HepG2 (cell line): ENCODE data around the gene ZNF844. TPM values are rescaled to one million over a fixed set of nuclear protein-coding genes. Genes with fewer than 3 reads are reported as not detected.

Source experiments
- CCDC6 ChIP-seq: sonication (generic); formaldehyde crosslinking; IDR thresholded peaks from 2 replicates; pipeline ENCODE4 v1.8.1; 2022; ENCODE audit warnings: mild to moderate bottlenecking, missing genetic modification reagents, moderate library complexity
- FOSL2 ChIP-seq: sonication (generic); formaldehyde crosslinking; IDR thresholded peaks from 2 replicates; pipeline ENCODE4 v1.4.0; 2020; ENCODE audit warnings: missing genetic modification reagents
- HNRNPLL ChIP-seq: fragments of 200-400 bp; formaldehyde crosslinking; IDR thresholded peaks from 2 replicates; pipeline ENCODE4 v1.6.1; 2017; ENCODE audit warnings: mild to moderate bottlenecking, low read depth, low read length; ENCODE audit not compliant: poor library complexity, severe bottlenecking
- HOXD1 ChIP-seq: sonication (generic); formaldehyde crosslinking; IDR thresholded peaks from 2 replicates; pipeline ENCODE4 v1.5.0; 2020; ENCODE audit warnings: missing genetic modification reagents
- KAT8 ChIP-seq: IDR thresholded peaks from 2 replicates; pipeline ENCODE4 v1.6.1; 2016; ENCODE audit warnings: missing genetic modification reagents, missing compliant biosample characterization
- MAZ ChIP-seq, 2 experiments: sonication (generic) in 1 of 2; formaldehyde crosslinking in 1 of 2; IDR thresholded peaks; 2 replicates each; pipeline versions ENCODE4 v1.5.0 to v1.6.1; 2012 to 2020; ENCODE audit warnings: low read depth in 2 of 2, mild to moderate bottlenecking in 2 of 2, borderline replicate concordance in 1 of 2, improper control_type of control experiment in 1 of 2, low read length in 1 of 2, missing genetic modification reagents in 1 of 2, moderate library complexity in 1 of 2
- MTA1 ChIP-seq: sonication (generic); formaldehyde crosslinking; IDR thresholded peaks from 2 replicates; pipeline ENCODE4 v1.4.0; 2020; ENCODE audit warnings: missing genetic modification reagents, mild to moderate bottlenecking, borderline replicate concordance
- NAIF1 ChIP-seq: sonication (generic); formaldehyde crosslinking; IDR thresholded peaks from 2 replicates; pipeline ENCODE4 v1.5.0; 2020; ENCODE audit warnings: mild to moderate bottlenecking, missing genetic modification reagents, borderline replicate concordance
- NFE2L2 ChIP-seq: fragments of 150-350 bp; IDR thresholded peaks from 2 replicates; pipeline ENCODE4 v1.6.1; 2014; ENCODE audit warnings: low read length
- POLR2AphosphoS5 ChIP-seq: IDR thresholded peaks from 2 replicates; pipeline ENCODE4 v1.6.1; 2012; ENCODE audit warnings: low read depth, low read length
- RFX5 ChIP-seq: IDR thresholded peaks from 2 replicates; pipeline ENCODE4 v1.6.1; 2011; ENCODE audit warnings: low read depth, low read length, improper control_type of control experiment
- ZNF160 ChIP-seq: sonication (generic); formaldehyde crosslinking; IDR thresholded peaks from 2 replicates; pipeline ENCODE4 v1.8.0; 2022; ENCODE audit warnings: mild to moderate bottlenecking, inconsistent platforms, missing genetic modification reagents
- ZNF235 ChIP-seq: sonication (generic); formaldehyde crosslinking; IDR thresholded peaks from 2 replicates; pipeline ENCODE4 v1.8.1; 2023; ENCODE audit warnings: mild to moderate bottlenecking, missing genetic modification reagents, borderline replicate concordance
- polyA plus RNA-seq, 8 experiments: library from polyadenylated mRNA; depleted of rRNA in 3 of 8; stranded (reverse) in 7 of 8; unstranded in 1 of 8; fragments of >200 nt; fragmentation: Illumina TruSeq in 4 of 8; extraction: Trizol in 4 of 8; gene quantifications; 2 replicates each; pipeline versions ENCODE4 v1.2.1 to v1.2.3, GENCODE V29; 2011 to 2016; ENCODE audit warnings: low read depth in 4 of 8, missing spikeins in 1 of 8, mixed read lengths in 1 of 8; ENCODE audit not compliant: insufficient read depth in 1 of 8
- total RNA-seq, 5 experiments: library from RNA; depleted of rRNA; stranded (reverse); fragments of >200 nt; fragmentation: Illumina TruSeq; extraction: Trizol; gene quantifications; 2 replicates each; pipeline ENCODE4 v1.2.3, GENCODE V29; 2016; ENCODE audit warnings: low read depth in 1 of 5
- TF ChIP-seq, protein P1 (sequence below): sonication (generic); formaldehyde crosslinking; IDR thresholded peaks from 2 replicates; pipeline ENCODE4 v1.9.0; 2021; ENCODE audit warnings: missing genetic modification reagents, borderline replicate concordance
- TF ChIP-seq, protein P2 (sequence below): sonication (generic); IDR thresholded peaks from 2 replicates; pipeline ENCODE4 v1.6.1; 2016; ENCODE audit warnings: low read depth, borderline replicate concordance
- TF ChIP-seq, protein P3 (sequence below): sonication (generic); formaldehyde crosslinking; IDR thresholded peaks from 2 replicates; pipeline ENCODE4 v1.4.0; 2020; ENCODE audit warnings: missing genetic modification reagents
- TF ChIP-seq, protein P4 (sequence below): sonication (generic); formaldehyde crosslinking; IDR thresholded peaks from 2 replicates; pipeline ENCODE4 v1.8.0; 2022; ENCODE audit warnings: mild to moderate bottlenecking, missing genetic modification reagents
- TF ChIP-seq, protein P5 (sequence below): sonication (generic); formaldehyde crosslinking; IDR thresholded peaks from 2 replicates; pipeline ENCODE4 v1.8.0; 2022; ENCODE audit warnings: missing genetic modification reagents, mild to moderate bottlenecking, inconsistent platforms, borderline replicate concordance
- TF ChIP-seq, protein P6 (sequence below): sonication (generic); formaldehyde crosslinking; conservative IDR thresholded peaks from 2 replicates; pipeline ENCODE4 v1.4.0; 2020; ENCODE audit warnings: missing genetic modification reagents

The ZNF844 gene
- total and polyA plus RNA-seq, 2 of the 13 experiments (the other 11 are each of a cell fraction or from before 2014, with no cell fraction given): 1.0 to 3.2 TPM

DNA sequence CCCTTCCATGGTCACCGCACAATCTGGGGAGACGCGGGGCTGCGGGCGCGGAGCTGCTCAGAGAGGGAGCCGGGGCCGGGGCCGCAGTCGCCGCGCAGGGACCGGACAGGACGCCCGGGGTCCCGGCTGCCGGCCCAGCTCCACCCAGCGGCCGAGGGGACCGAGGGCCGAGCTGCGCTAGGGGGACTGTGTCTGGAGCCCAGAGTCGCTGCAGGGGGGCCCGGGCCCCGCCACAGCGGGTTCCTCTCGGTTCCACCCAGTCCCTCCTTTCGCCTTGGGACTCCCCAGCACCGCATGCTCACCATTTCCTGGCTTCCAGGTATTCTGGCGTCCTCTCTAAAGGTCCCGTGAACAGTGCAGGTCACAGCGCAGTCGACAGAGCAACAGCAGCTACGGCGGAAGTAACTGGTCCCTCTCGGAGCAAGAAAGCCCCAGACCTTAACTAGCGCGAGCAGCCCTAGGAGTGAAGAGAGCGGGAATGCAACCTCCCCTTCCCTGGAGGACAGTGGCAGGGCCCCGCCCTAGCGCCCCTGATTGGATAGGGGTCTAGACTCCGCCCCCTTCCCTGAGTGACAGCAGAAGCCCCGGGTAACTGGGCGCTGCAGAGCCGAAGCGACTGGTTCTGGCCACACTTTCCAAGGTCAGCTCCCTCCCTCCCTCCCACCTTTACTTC is 11.9 kb upstream of the ZNF844 start, which contains the start of gene ZNF878 (continued):
- TF ChIP-seq, protein P1, sequence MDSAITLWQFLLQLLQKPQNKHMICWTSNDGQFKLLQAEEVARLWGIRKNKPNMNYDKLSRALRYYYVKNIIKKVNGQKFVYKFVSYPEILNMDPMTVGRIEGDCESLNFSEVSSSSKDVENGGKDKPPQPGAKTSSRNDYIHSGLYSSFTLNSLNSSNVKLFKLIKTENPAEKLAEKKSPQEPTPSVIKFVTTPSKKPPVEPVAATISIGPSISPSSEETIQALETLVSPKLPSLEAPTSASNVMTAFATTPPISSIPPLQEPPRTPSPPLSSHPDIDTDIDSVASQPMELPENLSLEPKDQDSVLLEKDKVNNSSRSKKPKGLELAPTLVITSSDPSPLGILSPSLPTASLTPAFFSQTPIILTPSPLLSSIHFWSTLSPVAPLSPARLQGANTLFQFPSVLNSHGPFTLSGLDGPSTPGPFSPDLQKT (CRISPR knock-in tag): 0 out of 2 replicates have a peak, but pooled peaks have one; percentile 9
- TF ChIP-seq MAZ (IDR thresholded peaks at IDR 0.05; ENCODE audit: borderline replicate concordance, low read depth, low read length): no peak; the same call in 1 of the 2 replicates
- TF ChIP-seq MAZ (CRISPR knock-in tag; IDR thresholded peaks at IDR 0.05; ENCODE audit: low read depth): peak; percentile 90
- peak; percentile 14; the same call in 1 of the 2 replicates for TF ChIP-seq RFX5
- TF ChIP-seq, protein P2, sequence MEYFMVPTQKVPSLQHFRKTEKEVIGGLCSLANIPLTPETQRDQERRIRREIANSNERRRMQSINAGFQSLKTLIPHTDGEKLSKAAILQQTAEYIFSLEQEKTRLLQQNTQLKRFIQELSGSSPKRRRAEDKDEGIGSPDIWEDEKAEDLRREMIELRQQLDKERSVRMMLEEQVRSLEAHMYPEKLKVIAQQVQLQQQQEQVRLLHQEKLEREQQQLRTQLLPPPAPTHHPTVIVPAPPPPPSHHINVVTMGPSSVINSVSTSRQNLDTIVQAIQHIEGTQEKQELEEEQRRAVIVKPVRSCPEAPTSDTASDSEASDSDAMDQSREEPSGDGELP: peak; percentile 26; the same call in 1 of the 2 replicates
- TF ChIP-seq, protein P3, sequence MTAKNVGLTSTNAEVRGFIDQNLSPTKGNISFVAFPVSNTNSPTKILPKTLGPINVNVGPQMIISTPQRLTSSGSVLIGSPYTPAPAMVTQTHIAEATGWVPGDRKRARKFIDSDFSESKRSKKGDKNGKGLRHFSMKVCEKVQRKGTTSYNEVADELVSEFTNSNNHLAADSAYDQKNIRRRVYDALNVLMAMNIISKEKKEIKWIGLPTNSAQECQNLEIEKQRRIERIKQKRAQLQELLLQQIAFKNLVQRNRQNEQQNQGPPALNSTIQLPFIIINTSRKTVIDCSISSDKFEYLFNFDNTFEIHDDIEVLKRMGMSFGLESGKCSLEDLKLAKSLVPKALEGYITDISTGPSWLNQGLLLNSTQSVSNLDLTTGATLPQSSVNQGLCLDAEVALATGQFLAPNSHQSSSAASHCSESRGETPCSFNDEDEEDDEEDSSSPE (CRISPR knock-in tag): peak; percentile 89
- TF ChIP-seq, protein P4, sequence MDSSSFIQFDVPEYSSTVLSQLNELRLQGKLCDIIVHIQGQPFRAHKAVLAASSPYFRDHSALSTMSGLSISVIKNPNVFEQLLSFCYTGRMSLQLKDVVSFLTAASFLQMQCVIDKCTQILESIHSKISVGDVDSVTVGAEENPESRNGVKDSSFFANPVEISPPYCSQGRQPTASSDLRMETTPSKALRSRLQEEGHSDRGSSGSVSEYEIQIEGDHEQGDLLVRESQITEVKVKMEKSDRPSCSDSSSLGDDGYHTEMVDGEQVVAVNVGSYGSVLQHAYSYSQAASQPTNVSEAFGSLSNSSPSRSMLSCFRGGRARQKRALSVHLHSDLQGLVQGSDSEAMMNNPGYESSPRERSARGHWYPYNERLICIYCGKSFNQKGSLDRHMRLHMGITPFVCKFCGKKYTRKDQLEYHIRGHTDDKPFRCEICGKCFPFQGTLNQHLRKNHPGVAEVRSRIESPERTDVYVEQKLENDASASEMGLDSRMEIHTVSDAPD (CRISPR knock-in tag): 0 out of 2 replicates have a peak, but pooled peaks have one; percentile 53
- TF ChIP-seq HOXD1 (CRISPR knock-in tag): peak; percentile 42; the same call in 1 of the 2 replicates
- TF ChIP-seq ZNF235: 0 out of 2 replicates have a peak, but pooled peaks have one; percentile 86
- peak; percentile 85 for TF ChIP-seq HNRNPLL
- TF ChIP-seq, protein P5, sequence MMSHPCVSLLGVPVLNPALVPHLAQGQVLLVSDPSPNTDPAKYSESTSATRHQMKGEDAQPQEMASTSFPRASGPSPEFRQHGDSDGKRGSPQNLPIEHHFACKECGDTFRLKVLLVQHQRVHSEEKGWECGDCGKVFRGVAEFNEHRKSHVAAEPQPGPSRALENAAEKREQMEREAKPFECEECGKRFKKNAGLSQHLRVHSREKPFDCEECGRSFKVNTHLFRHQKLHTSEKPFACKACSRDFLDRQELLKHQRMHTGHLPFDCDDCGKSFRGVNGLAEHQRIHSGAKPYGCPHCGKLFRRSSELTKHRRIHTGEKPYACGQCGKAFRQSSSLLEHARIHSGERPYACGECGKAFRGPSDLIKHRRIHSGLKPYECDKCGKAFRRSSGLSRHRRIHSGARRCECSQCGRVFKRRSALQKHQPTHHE (CRISPR knock-in tag): peak; percentile 70; the same call in 1 of the 2 replicates
- TF ChIP-seq CCDC6 (CRISPR knock-in tag): 0 out of 2 replicates have a peak, but pooled peaks have one; percentile 81
- TF ChIP-seq POLR2AphosphoS5: peak; percentile 100
- TF ChIP-seq MTA1 (CRISPR knock-in tag): peak; percentile 21; the same call in 1 of the 2 replicates
- no peak for TF ChIP-seq ZNF160 (CRISPR knock-in tag)
- TF ChIP-seq KAT8 (CRISPR knock-in tag): peak; percentile 82
- no peak for TF ChIP-seq NFE2L2
- peak; percentile 91 for TF ChIP-seq NAIF1 (CRISPR knock-in tag)
- peak; percentile 41; the same call in 1 of the 2 replicates for TF ChIP-seq FOSL2 (CRISPR knock-in tag)
- TF ChIP-seq, protein P6, sequence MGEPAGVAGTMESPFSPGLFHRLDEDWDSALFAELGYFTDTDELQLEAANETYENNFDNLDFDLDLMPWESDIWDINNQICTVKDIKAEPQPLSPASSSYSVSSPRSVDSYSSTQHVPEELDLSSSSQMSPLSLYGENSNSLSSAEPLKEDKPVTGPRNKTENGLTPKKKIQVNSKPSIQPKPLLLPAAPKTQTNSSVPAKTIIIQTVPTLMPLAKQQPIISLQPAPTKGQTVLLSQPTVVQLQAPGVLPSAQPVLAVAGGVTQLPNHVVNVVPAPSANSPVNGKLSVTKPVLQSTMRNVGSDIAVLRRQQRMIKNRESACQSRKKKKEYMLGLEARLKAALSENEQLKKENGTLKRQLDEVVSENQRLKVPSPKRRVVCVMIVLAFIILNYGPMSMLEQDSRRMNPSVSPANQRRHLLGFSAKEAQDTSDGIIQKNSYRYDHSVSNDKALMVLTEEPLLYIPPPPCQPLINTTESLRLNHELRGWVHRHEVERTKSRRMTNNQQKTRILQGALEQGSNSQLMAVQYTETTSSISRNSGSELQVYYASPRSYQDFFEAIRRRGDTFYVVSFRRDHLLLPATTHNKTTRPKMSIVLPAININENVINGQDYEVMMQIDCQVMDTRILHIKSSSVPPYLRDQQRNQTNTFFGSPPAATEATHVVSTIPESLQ (CRISPR knock-in tag): 0 out of 2 replicates have a peak, but pooled peaks have one; percentile 28
